Measurements from ENCODE around the gene RFX1.

- TF ChIP-seq, protein P1, sequence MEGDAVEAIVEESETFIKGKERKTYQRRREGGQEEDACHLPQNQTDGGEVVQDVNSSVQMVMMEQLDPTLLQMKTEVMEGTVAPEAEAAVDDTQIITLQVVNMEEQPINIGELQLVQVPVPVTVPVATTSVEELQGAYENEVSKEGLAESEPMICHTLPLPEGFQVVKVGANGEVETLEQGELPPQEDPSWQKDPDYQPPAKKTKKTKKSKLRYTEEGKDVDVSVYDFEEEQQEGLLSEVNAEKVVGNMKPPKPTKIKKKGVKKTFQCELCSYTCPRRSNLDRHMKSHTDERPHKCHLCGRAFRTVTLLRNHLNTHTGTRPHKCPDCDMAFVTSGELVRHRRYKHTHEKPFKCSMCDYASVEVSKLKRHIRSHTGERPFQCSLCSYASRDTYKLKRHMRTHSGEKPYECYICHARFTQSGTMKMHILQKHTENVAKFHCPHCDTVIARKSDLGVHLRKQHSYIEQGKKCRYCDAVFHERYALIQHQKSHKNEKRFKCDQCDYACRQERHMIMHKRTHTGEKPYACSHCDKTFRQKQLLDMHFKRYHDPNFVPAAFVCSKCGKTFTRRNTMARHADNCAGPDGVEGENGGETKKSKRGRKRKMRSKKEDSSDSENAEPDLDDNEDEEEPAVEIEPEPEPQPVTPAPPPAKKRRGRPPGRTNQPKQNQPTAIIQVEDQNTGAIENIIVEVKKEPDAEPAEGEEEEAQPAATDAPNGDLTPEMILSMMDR (conservative IDR thresholded peaks at IDR 0.05): no peak
- no peak for TF ChIP-seq EZH2 (IDR thresholded peaks at IDR 0.05; ENCODE audit: low read depth)
Measured at GRCh38 chr19:14054721-14055120, 48.6 kb upstream of the RFX1 start.

Data from PC-9 (cell line).